Testis (tissue), 3 donors: ENCODE results near the gene U2SURP. TPM values are rescaled to one million over a fixed set of nuclear protein-coding genes. Genes with fewer than 3 reads are reported as not detected.

Experiments used
- DNase-seq: peaks from one replicate; pipeline ENCODE4 v3.0.0-alpha.2; 2019
- H3K27ac ChIP-seq, 2 donors: fragments of 200-600 bp; sonication (generic); one replicate each; pipeline ENCODE4 v1.5.1; 2019
- H3K27me3 ChIP-seq: fragments of 200-600 bp; sonication (generic); one replicate; pipeline ENCODE4 v1.5.1; 2019
- H3K36me3 ChIP-seq: fragments of 200-600 bp; sonication (generic); one replicate; pipeline ENCODE4 v1.5.1; 2017; ENCODE audit warnings: low read depth; ENCODE audit errors: missing control alignments
- H3K4me1 ChIP-seq: fragments of 200-600 bp; sonication (generic); one replicate; pipeline ENCODE4 v1.5.1; 2019
- H3K4me3 ChIP-seq, 2 donors: fragments of 200-600 bp; sonication (generic); one replicate each; pipeline ENCODE4 v1.5.1; 2017 to 2019
- H3K9me3 ChIP-seq: fragments of 200-600 bp; sonication (generic); one replicate; pipeline ENCODE4 v1.5.1; 2017
- CTCF ChIP-seq, 3 experiments: fragments of 450-650 bp in 2 of 3; fragments of 200-600 bp in 1 of 3; sonication (generic) in 1 of 3; IDR thresholded peaks; one replicate each; pipeline ENCODE4 v1.5.1; 2016 to 2019; ENCODE audit warnings: antibody characterized with exemption in 3 of 3, mild to moderate bottlenecking in 2 of 3, moderate library complexity in 1 of 3
- POLR2A ChIP-seq: fragments of 450-650 bp; IDR thresholded peaks from one replicate; pipeline ENCODE4 v1.6.1; 2017; ENCODE audit warnings: antibody characterized with exemption, mild to moderate bottlenecking, moderate library complexity
- WGBS, 2 donors: methylation state at CpG; one replicate each; pipeline ENCODE4 v1.1.5; 2018; 5-methylcytosine and 5-hydroxymethylcytosine counted together
- intact Hi-C: fragments of 100-400 bp; cut with DNase I; formaldehyde crosslinking; loops from one replicate; pipeline ENCODE4 v1.15.1; 2023; ENCODE audit warnings: low total_unique reads
- polyA plus RNA-seq: library from polyadenylated mRNA; stranded (reverse); fragments of 350-450 nt; fragmentation: Illumina TruSeq; extraction: RNeasy Lipid Tissue Mini Kit (QIAGEN cat#74804); gene quantifications from one replicate; pipeline ENCODE4 v1.2.3, GENCODE V29; 2014; ENCODE audit warnings: low read depth, low replicate concordance; ENCODE audit not compliant: insufficient read depth
- total RNA-seq, 2 donors: library from RNA; depleted of rRNA; stranded (reverse); fragments of >200 nt; gene quantifications; one replicate each; pipeline ENCODE4 v1.2.3, GENCODE V29; 2016

U2SURP gene
- total and polyA plus RNA-seq, 3 donors from 2014 or later, result 38.1 to 112 (median 110) TPM

GRCh38 chr3:143088835-143089234 is 87.5 kb downstream of the U2SURP start:
- no peak overlapping the region for H3K27ac ChIP-seq
- H3K36me3 ChIP-seq, result no peaks in the 10 kb centered on the region
- intact Hi-C loops, result no loop called here
- H3K27me3 ChIP-seq, result no peaks in the 10 kb centered on the region
- TF ChIP-seq CTCF (IDR thresholded peaks at IDR 0.05), result no peak
- no peak for DNase-seq
- no peaks in the 10 kb centered on the region for H3K4me1 ChIP-seq
- H3K4me3 ChIP-seq, result no peak overlapping the region
- no peaks in the 10 kb centered on the region for H3K9me3 ChIP-seq
- WGBS, 2 donors, result 79 to 93% methylated on average over 1 of the region's 1 CpG

GRCh38 chr3:143089965-143090364 is 88.6 kb downstream of the U2SURP start:
- H3K27me3 ChIP-seq, result no peaks in the 10 kb centered on the region
- H3K27ac ChIP-seq, result no peak overlapping the region
- WGBS, 2 donors, result 96 to 99% methylated on average over 4 of the region's 4 CpGs
- no peak for DNase-seq
- no peaks in the 10 kb centered on the region for H3K36me3 ChIP-seq
- H3K9me3 ChIP-seq, result no peaks in the 10 kb centered on the region
- intact Hi-C loops, result no loop called here
- no peak for TF ChIP-seq POLR2A
- no peak for TF ChIP-seq CTCF (IDR thresholded peaks at IDR 0.05)
- H3K4me1 ChIP-seq, result no peaks in the 10 kb centered on the region
- no peak overlapping the region for H3K4me3 ChIP-seq

- 52 to 69% methylated on average over 5 of the region's 5 CpGs for WGBS, 2 donors
- H3K4me3 ChIP-seq, result no peak overlapping the region
Measured at GRCh38 chr3:143090486-143090885, 89.1 kb downstream of the U2SURP start.

GRCh38 chr3:143090976-143091837 is 89.8 kb downstream of the U2SURP start:
- no peaks in the 10 kb centered on the region for H3K27me3 ChIP-seq
- H3K36me3 ChIP-seq, result no peaks in the 10 kb centered on the region
- H3K4me1 ChIP-seq, result no peaks in the 10 kb centered on the region
- intact Hi-C loops, result no loop called here
- 86 to 88% methylated on average over 9 of the region's 9 CpGs for WGBS, 2 donors
- no peak for DNase-seq
- H3K9me3 ChIP-seq, result no peaks in the 10 kb centered on the region
- TF ChIP-seq CTCF (IDR thresholded peaks at IDR 0.05), result no peak
- TF ChIP-seq POLR2A, result no peak
- no peak overlapping the region for H3K4me3 ChIP-seq
- no peak overlapping the region for H3K27ac ChIP-seq

More at GRCh38 chr3:143090486-143090885, 89.1 kb downstream of the U2SURP start:
- no peak for DNase-seq
- H3K27ac ChIP-seq, result no peak overlapping the region
- no peaks in the 10 kb centered on the region for H3K9me3 ChIP-seq
- no peaks in the 10 kb centered on the region for H3K4me1 ChIP-seq
- no peaks in the 10 kb centered on the region for H3K36me3 ChIP-seq
- intact Hi-C loops, result no loop called here
- no peaks in the 10 kb centered on the region for H3K27me3 ChIP-seq
- TF ChIP-seq POLR2A, result no peak
- TF ChIP-seq CTCF (IDR thresholded peaks at IDR 0.05), result no peak

GRCh38 chr3:143092191-143092590 is 90.8 kb downstream of the U2SURP start:
- WGBS, 2 donors, result 71 to 87% methylated on average over 1 of the region's 1 CpG
- intact Hi-C loops, result no loop called here
- H3K9me3 ChIP-seq, result no peaks in the 10 kb centered on the region
- no peaks in the 10 kb centered on the region for H3K27me3 ChIP-seq
- H3K36me3 ChIP-seq, result no peaks in the 10 kb centered on the region
- no peak overlapping the region for H3K4me3 ChIP-seq
- no peak overlapping the region for H3K27ac ChIP-seq
- no peak for TF ChIP-seq CTCF (IDR thresholded peaks at IDR 0.05)
- no peak for TF ChIP-seq POLR2A
- no peak for DNase-seq
- no peaks in the 10 kb centered on the region for H3K4me1 ChIP-seq
